ENCODE results near the gene EDEM3. TPM values are rescaled to one million over a fixed set of nuclear protein-coding genes. Genes with fewer than 3 reads are reported as not detected.

Gene EDEM3
- polyA plus RNA-seq, 2 of the 4 experiments (the other 2 are of a cell fraction), result 10.5 to 24.2 TPM

- TF ChIP-seq CTCF (IDR thresholded peaks at IDR 0.05), result no peak
- no peak for TF ChIP-seq ELK1 (IDR thresholded peaks at IDR 0.05; ENCODE audit: low read depth, low read length)
- TF ChIP-seq MYC (IDR thresholded peaks at IDR 0.05; ENCODE audit: borderline replicate concordance, low read length), result no peak
- TF ChIP-seq ESRRA (IDR thresholded peaks at IDR 0.05; ENCODE audit: borderline replicate concordance, low read length), result no peak
- TF ChIP-seq NFE2L2 (conservative IDR thresholded peaks at IDR 0.05; ENCODE audit: low read length), result no peak
- TF ChIP-seq FOSL2 (IDR thresholded peaks at IDR 0.05), result no peak
- no peak for TF ChIP-seq FOSL2 (CRISPR knock-in tag; IDR thresholded peaks at IDR 0.05)
- no peak for TF ChIP-seq SREBF2 (IDR thresholded peaks at IDR 0.05)
- no peak for TF ChIP-seq CHD4 (IDR thresholded peaks at IDR 0.05; ENCODE audit: borderline replicate concordance)
- no peak for TF ChIP-seq HOXA7 (CRISPR knock-in tag; IDR thresholded peaks at IDR 0.05)
- no peak for TF ChIP-seq PHF8 (IDR thresholded peaks at IDR 0.05; ENCODE audit: borderline replicate concordance, low read depth)
- no peak for TF ChIP-seq ATOH8 (CRISPR knock-in tag; IDR thresholded peaks at IDR 0.05; ENCODE audit: low read depth)
- no peak for TF ChIP-seq CHD2 (IDR thresholded peaks at IDR 0.05; ENCODE audit: low read length, partially characterized antibody)
- no peak for TF ChIP-seq TP53 (CRISPR knock-in tag; IDR thresholded peaks at IDR 0.05)
- TF ChIP-seq RARB (CRISPR knock-in tag; IDR thresholded peaks at IDR 0.05), result no peak
- TF ChIP-seq RCOR1 (IDR thresholded peaks at IDR 0.05; ENCODE audit: low read depth, low read length), result no peak
- TF ChIP-seq SMC3 (IDR thresholded peaks at IDR 0.05), result no peak
- Histone ChIP-seq H3K9me3 (peaks cover 8% of the 10 kb centered on the region; the same call in 2 of the 3 replicates), H3K4me3 (no peak overlapping the region), H3K4me2 (no peak overlapping the region), H3K27ac (no peak overlapping the region), H3K4me1 (no peaks in the 10 kb centered on the region)
- POLR2A ChIA-PET, result no interaction called here
- 68% methylated on average over 4 of the region's 4 CpGs for WGBS (ENCODE audit: missing lambda C conversion rate)
- DNase-seq (ENCODE audit: low read depth in 1 of 2, low spot score in 1 of 2) (no peak), FAIRE-seq (no peak), ATAC-seq (no peak)
- CTCF ChIA-PET, result interaction anchor here (0.6 to 1.4 kb wide), 2 partner anchors 14 to 17 kb away, joined by 3 to 7 read pairs; no protein-coding TSS in a partner anchor
Observed at GRCh38 chr1:184647471-184647870, 107.2 kb downstream of the EDEM3 start.

GRCh38 chr1:184646824-184647223, 107.8 kb downstream of the EDEM3 start:
- FAIRE-seq (no peak), ATAC-seq (no peak), DNase-seq (ENCODE audit: low read depth in 1 of 2, low spot score in 1 of 2) (no peak)
- ChIA-PET CTCF (interaction anchor here (0.6 to 1.4 kb wide), 2 partner anchors 14 to 17 kb away, joined by 3 to 7 read pairs; no protein-coding TSS in a partner anchor), POLR2A (no interaction called here)
- H3K4me2 ChIP-seq, result no peak overlapping the region
- no peak overlapping the region for H3K27ac ChIP-seq
- no peak overlapping the region for H3K4me3 ChIP-seq
- no peaks in the 10 kb centered on the region for H3K4me1 ChIP-seq
- TF ChIP-seq RAD21 (conservative IDR thresholded peaks at IDR 0.05 in 1 of 2, IDR thresholded peaks at IDR 0.05 in 1 of 2) (no peak), JUNB (IDR thresholded peaks at IDR 0.05) (no peak), FOSL2 (IDR thresholded peaks at IDR 0.05) (no peak), FOSL2 (CRISPR knock-in tag; IDR thresholded peaks at IDR 0.05) (no peak)
- peaks cover 8% of the 10 kb centered on the region; the same call in 2 of the 3 replicates for H3K9me3 ChIP-seq
- 78% methylated on average over 3 of the region's 3 CpGs for WGBS (ENCODE audit: missing lambda C conversion rate)

GRCh38 chr1:184646178-184646701, 108.4 kb downstream of the EDEM3 start:
- Histone ChIP-seq H3K27ac (no peak overlapping the region), H3K4me1 (no peaks in the 10 kb centered on the region), H3K4me2 (no peak overlapping the region), H3K4me3 (no peak overlapping the region), H3K9me3 (peaks cover 8% of the 10 kb centered on the region; the same call in 2 of the 3 replicates)
- no peak for TF ChIP-seq USF2 (IDR thresholded peaks at IDR 0.05)
- no peak for TF ChIP-seq JUNB (IDR thresholded peaks at IDR 0.05)
- TF ChIP-seq HOXB5 (CRISPR knock-in tag; IDR thresholded peaks at IDR 0.05), result no peak
- TF ChIP-seq FOSB (CRISPR knock-in tag; IDR thresholded peaks at IDR 0.05), result no peak
- TF ChIP-seq ZSCAN20 (CRISPR knock-in tag; IDR thresholded peaks at IDR 0.05), result no peak
- ChIA-PET CTCF (interaction anchor here (1.4 kb wide), 1 partner anchor 18 kb away, joined by 7 read pairs; no protein-coding TSS in a partner anchor), POLR2A (no interaction called here)
- ATAC-seq (no peak), FAIRE-seq (no peak), DNase-seq (ENCODE audit: low read depth in 1 of 2, low spot score in 1 of 2) (no peak)
- WGBS (ENCODE audit: missing lambda C conversion rate), result 38% methylated on average over 3 of the region's 3 CpGs

Data from A549 (cell line).